GM12892 (cell line): Measurements from ENCODE around the gene DYRK1A.

Experiments used
- POLR2A ChIP-seq: IDR thresholded peaks from 2 replicates; pipeline ENCODE4 v1.6.1; 2011; ENCODE audit warnings: low read depth, low read length, control low read depth
- POLR2AphosphoS5 ChIP-seq: IDR thresholded peaks from 2 replicates; pipeline ENCODE4 v1.6.1; 2011; ENCODE audit warnings: low read depth, low read length, control low read depth

- TF ChIP-seq POLR2A (no peak), POLR2AphosphoS5 (no peak)
Measured at GRCh38 chr21:37459575-37459974, 93.0 kb downstream of the DYRK1A start.
